Body of pancreas (tissue), 4 donors: Measurements from ENCODE around the gene TSPAN32. TPM values are rescaled to one million over a fixed set of nuclear protein-coding genes. Genes with fewer than 3 reads are reported as not detected.

Source experiments
- ATAC-seq: fragments of 150-250 bp; one replicate; pipeline ENCODE4 v1.9.1; 2016
- DNase-seq, 4 donors: peaks; one replicate each; pipeline ENCODE4 v3.0.0-alpha.2; 2019
- H3K27ac ChIP-seq, 4 donors: fragments of 200-600 bp; sonication (generic); 1 replicate in 3 of 4; 2 replicates in 1 of 4; pipeline versions ENCODE4 v1.5.1 to v1.6.1; 2016 to 2019; ENCODE audit warnings: mild to moderate bottlenecking in 1 of 4, mixed read lengths in 1 of 4, moderate library complexity in 1 of 4
- H3K27me3 ChIP-seq, 2 donors: fragments of 200-600 bp; sonication (generic); one replicate each; pipeline ENCODE4 v1.6.0; 2016; ENCODE audit warnings: mild to moderate bottlenecking in 1 of 2
- H3K36me3 ChIP-seq, 2 donors: fragments of 200-600 bp; sonication (generic); replicated peaks in 1 of 2; 2 replicates each; pipeline ENCODE4 v1.5.1; 2016; ENCODE audit warnings: low read depth in 2 of 2; ENCODE audit not compliant: insufficient read depth in 1 of 2
- H3K4me1 ChIP-seq: fragments of 200-600 bp; sonication (generic); one replicate; pipeline ENCODE4 v1.6.0; 2016
- H3K4me3 ChIP-seq, 2 donors: fragments of 200-600 bp; sonication (generic); 1 replicate in 1 of 2; 2 replicates in 1 of 2; pipeline ENCODE4 v1.5.1; 2016 to 2019
- H3K9me3 ChIP-seq, 3 donors: fragments of 200-600 bp; sonication (generic); 1 replicate in 2 of 3; 2 replicates in 1 of 3; pipeline ENCODE4 v1.5.1; 2016
- POLR2A ChIP-seq, 3 donors: fragments of 450-650 bp; IDR thresholded peaks; one replicate each; pipeline ENCODE4 v1.6.1; 2016; ENCODE audit warnings: antibody characterized with exemption in 3 of 3, mild to moderate bottlenecking in 2 of 3
- WGBS, 2 donors: methylation state at CpG; one replicate each; pipeline ENCODE4 v1.1.5; 2017; 5-methylcytosine and 5-hydroxymethylcytosine counted together
- intact Hi-C: fragments of 100-400 bp; cut with DNase I; formaldehyde crosslinking; loops from one replicate; pipeline ENCODE4 v1.15.1; 2023
- total RNA-seq, 2 donors: library from RNA; depleted of rRNA; stranded (reverse); fragments of >200 nt; gene quantifications; one replicate each; pipeline ENCODE4 v1.1.0, GENCODE V29; 2016
- TF ChIP-seq, protein P1 (sequence below), 7 experiments: fragments of 450-650 bp in 4 of 7; fragments of 200-600 bp in 3 of 7; sonication (generic) in 3 of 7; IDR thresholded peaks; one replicate each; pipeline ENCODE4 v1.5.1; 2016 to 2019; ENCODE audit warnings: antibody characterized with exemption in 7 of 7

TSPAN32 gene
- total RNA-seq, 2 donors from 2014 or later: 5.9 TPM; not detected in 1

DNA sequence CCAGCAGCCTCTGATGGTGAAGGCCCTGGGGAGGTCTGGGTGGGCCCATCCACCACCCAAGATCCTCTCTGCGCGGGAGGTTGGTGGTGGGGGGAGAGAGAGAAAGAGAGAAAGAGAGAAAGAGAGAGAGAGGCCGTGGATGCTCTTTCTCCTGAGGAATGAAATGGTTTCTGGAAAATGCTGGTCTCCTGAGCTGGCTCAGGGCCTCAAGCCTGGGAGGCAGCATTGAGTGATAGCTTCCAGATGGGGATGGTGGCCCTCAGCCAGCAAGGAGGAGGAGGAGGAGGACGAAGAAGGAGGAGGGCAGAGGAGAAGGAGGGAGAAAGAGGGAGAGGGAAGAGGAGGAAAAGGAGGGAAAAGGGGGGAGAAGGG lies 4.6 kb downstream of the TSPAN32 start:
- no peak overlapping the region for H3K4me3 ChIP-seq
- 41 to 53% methylated on average over 4 of the region's 4 CpGs for WGBS, 2 donors
- no peaks in the 10 kb centered on the region for H3K27me3 ChIP-seq
- H3K27ac ChIP-seq: peak overlapping the region in 3 of 4 donors; percentile 25 to 52 (median 30)
- no peaks in the 10 kb centered on the region for H3K9me3 ChIP-seq
- DNase-seq (peak; percentile 25 to 40 (median 30)), ATAC-seq (no peak)
- peaks cover 32% of the 10 kb centered on the region for H3K4me1 ChIP-seq
- H3K36me3 ChIP-seq: no peaks in the 10 kb centered on the region
- no peak for TF ChIP-seq POLR2A (IDR thresholded peaks at IDR 0.05)
- TF ChIP-seq, protein P1, sequence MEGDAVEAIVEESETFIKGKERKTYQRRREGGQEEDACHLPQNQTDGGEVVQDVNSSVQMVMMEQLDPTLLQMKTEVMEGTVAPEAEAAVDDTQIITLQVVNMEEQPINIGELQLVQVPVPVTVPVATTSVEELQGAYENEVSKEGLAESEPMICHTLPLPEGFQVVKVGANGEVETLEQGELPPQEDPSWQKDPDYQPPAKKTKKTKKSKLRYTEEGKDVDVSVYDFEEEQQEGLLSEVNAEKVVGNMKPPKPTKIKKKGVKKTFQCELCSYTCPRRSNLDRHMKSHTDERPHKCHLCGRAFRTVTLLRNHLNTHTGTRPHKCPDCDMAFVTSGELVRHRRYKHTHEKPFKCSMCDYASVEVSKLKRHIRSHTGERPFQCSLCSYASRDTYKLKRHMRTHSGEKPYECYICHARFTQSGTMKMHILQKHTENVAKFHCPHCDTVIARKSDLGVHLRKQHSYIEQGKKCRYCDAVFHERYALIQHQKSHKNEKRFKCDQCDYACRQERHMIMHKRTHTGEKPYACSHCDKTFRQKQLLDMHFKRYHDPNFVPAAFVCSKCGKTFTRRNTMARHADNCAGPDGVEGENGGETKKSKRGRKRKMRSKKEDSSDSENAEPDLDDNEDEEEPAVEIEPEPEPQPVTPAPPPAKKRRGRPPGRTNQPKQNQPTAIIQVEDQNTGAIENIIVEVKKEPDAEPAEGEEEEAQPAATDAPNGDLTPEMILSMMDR (IDR thresholded peaks at IDR 0.05): no peak
- intact Hi-C loops: loop anchor here (10.0 kb wide), 1 partner anchor 218 kb away; no protein-coding TSS in a partner anchor

DNA sequence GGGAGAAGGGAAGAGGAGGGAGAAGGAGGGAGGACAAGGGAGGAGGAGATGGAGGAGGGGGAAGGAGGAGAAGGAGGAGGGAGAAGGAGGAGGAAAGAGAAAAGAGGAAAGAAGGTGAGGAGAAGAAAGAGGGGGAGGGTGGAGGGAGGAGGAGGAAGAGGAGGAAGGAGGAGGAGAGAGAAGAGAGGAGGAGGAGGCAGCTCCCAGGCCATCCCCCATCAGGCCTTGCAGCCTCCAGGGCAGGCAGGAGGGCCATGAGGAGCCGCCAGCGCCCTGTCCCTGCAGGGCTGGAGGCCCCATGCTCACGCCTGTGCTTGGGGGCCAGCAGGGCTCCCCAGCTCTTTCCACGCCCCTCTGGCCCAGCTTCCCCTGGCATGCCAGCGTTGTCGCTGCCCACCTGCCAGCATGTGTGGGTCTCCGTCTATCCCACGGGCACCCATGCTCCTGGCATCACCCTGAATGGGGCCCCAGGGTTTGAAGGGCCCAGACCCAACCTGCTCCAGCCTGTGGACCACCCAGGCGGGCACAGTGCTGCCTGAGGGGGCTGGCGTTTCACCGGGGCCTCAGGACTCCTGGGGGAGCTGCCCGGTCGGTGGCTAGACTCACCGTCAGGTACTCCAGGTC lies 5.2 kb downstream of the TSPAN32 start:
- ATAC-seq: no peak

DNA sequence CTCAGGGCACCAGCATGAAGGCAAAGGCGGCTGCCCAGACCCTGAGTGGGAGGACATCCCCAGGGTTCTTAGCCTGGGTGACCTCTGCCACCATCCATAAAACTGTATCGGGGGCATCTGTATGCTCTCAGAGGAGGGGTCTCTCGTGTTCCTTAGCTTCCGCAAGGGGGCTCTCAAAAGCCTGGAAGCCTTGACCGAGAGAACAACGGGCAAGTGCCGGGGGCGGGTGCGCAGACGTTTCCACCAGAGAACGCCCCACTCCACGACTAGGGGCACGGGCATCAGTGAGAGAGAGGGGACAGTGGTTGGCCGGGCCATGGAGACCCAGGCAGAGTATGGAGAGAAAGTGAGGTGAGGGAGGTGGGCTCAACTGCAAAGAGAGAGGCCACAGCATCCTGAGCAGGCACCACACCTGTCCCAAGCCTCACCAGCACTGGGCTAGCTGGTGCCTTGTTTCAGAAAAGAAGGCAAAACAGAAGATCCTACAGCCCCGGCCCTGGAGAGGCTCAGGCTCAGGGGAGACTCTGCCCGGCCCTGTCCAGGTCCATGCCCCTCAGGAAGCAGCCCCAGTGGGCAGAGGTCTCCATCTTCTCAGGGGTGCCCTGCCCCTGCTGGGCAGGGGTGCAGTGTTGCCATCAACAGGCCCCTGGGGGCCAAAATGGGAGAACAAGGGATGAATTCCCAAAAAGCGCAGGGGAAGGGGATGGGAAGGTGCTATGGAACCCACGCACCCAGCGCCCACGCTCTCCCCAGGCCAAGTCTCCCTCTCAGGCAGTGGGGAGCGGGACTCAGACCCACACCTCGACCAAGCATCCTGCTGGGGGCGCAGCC lies 5.9 kb downstream of the TSPAN32 start:
- intact Hi-C loops: loop anchor here (10.0 kb wide), 1 partner anchor 217 kb away; no protein-coding TSS in a partner anchor
- 69 to 71% methylated on average over 14 to 23 of the region's 23 CpGs for WGBS, 2 donors
- no peak for ATAC-seq
- H3K27me3 ChIP-seq: no peaks in the 10 kb centered on the region
- TF ChIP-seq POLR2A (IDR thresholded peaks at IDR 0.05): no peak
- TF ChIP-seq, protein P1 (IDR thresholded peaks at IDR 0.05): no peak
- no peak overlapping the region for H3K4me3 ChIP-seq
- no peaks in the 10 kb centered on the region for H3K9me3 ChIP-seq
- no peaks in the 10 kb centered on the region for H3K36me3 ChIP-seq
- peaks cover 31% of the 10 kb centered on the region for H3K4me1 ChIP-seq
- no peak overlapping the region for H3K27ac ChIP-seq
- DNase-seq: peak in 1 of 4 donors; percentile 1

More for the DNA sequence above, 5.2 kb downstream of the TSPAN32 start:
- TF ChIP-seq POLR2A (IDR thresholded peaks at IDR 0.05): no peak
- TF ChIP-seq, protein P1 (IDR thresholded peaks at IDR 0.05): no peak
- Histone ChIP-seq H3K4me1 (peaks cover 32% of the 10 kb centered on the region), H3K4me3 (no peak overlapping the region), H3K9me3 (no peaks in the 10 kb centered on the region), H3K27me3 (no peaks in the 10 kb centered on the region), H3K27ac (no peak overlapping the region), H3K36me3 (no peaks in the 10 kb centered on the region)
- intact Hi-C loops: loop anchor here (10.0 kb wide), 1 partner anchor 218 kb away; no protein-coding TSS in a partner anchor
- 53 to 54% methylated on average over 11 to 13 of the region's 14 CpGs for WGBS, 2 donors
- peak in 2 of 4 donors; percentile 1 to 10 for DNase-seq

DNA sequence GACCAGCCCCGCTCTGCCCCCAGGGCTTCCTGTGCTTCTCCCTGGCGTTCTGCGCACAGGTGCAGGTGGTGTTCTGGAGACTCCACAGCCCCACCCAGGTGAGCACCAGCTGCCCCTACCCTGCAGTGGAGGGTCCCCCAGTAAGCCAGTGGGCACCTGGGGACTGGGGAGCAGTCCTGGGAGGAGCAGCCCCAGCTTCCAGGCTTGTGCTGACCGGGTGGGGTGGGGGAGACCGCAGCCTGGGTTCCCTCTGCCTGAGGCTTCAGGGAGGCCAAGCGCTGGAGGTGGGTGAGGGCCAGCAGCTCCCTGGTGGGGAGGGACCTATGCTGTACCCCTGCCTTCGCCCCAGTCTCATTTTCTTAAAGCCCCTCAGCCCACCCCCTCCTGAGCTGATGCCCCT lies 6.9 kb downstream of the TSPAN32 start:
- no peaks in the 10 kb centered on the region for H3K9me3 ChIP-seq
- no peaks in the 10 kb centered on the region for H3K36me3 ChIP-seq
- no peak for TF ChIP-seq POLR2A (IDR thresholded peaks at IDR 0.05)
- no peaks in the 10 kb centered on the region for H3K27me3 ChIP-seq
- H3K4me3 ChIP-seq: no peak overlapping the region
- intact Hi-C loops: loop anchor here (10.0 kb wide), 1 partner anchor 216 kb away; no protein-coding TSS in a partner anchor
- WGBS, 2 donors: 58 to 83% methylated on average over 1 to 5 of the region's 7 CpGs
- peaks cover 26% of the 10 kb centered on the region for H3K4me1 ChIP-seq
- no peak for ATAC-seq
- DNase-seq: no peak
- no peak overlapping the region for H3K27ac ChIP-seq
